ENCODE measurements around the gene HDAC4. TPM values are rescaled to one million over a fixed set of nuclear protein-coding genes. Genes with fewer than 3 reads are reported as not detected.

Gene HDAC4
- total and polyA plus RNA-seq, 10 of the 15 experiments (the other 5 are each of a cell fraction or from before 2014, with no cell fraction given), result 0.22 to 15.7 (median 4.8) TPM

- no peak overlapping the region for H3K9ac ChIP-seq (ENCODE audit: control insufficient read depth, insufficient read depth, low read length)
- ATAC-seq, result no peak
- CTCF ChIA-PET, result no interaction called here
- no peaks in the 10 kb centered on the region for H4K20me1 ChIP-seq (ENCODE audit: control insufficient read depth, insufficient read depth)
- FAIRE-seq, result no peak
- H3K79me2 ChIP-seq (ENCODE audit: control insufficient read depth, insufficient read depth, low read length), result no peaks in the 10 kb centered on the region
- SMC1A ChIA-PET (ENCODE audit: uncharacterized antibody, unreplicated experiment), result no interaction called here
- RAD21 ChIA-PET (ENCODE audit: unreplicated experiment), result no interaction called here
- BruUV-seq (replicated peaks), result no TSS peak
- H3K4me3 ChIP-seq, result no peak overlapping the region
- no peaks in the 10 kb centered on the region for H3K9me3 ChIP-seq (replicated peaks; ENCODE audit: control insufficient read depth, insufficient read depth, low read length)
- H3K36me3 ChIP-seq (ENCODE audit: control insufficient read depth in 2 of 2, insufficient read depth in 2 of 2, low read length in 1 of 2), result no peaks in the 10 kb centered on the region; a peak in 1 of 4 replicates
- no peak overlapping the region for H3K4me2 ChIP-seq (ENCODE audit: control insufficient read depth, insufficient read depth)
- H3K4me1 ChIP-seq (ENCODE audit: control insufficient read depth, insufficient read depth, low read length), result no peaks in the 10 kb centered on the region
- H2AFZ ChIP-seq (ENCODE audit: control insufficient read depth, low read depth, low read length), result no peak overlapping the region
- no peaks in the 10 kb centered on the region for H3K27me3 ChIP-seq (replicated peaks in 1 of 2; ENCODE audit: control insufficient read depth in 2 of 2, insufficient read depth in 2 of 2, low read length in 1 of 2)
- DNase-seq (ENCODE audit: low read depth, low spot score), result no peak
- WGBS (ENCODE audit: insufficient coverage, insufficient replicate concordance, low lambda C conversion rate, missing lambda C conversion rate), result 86% methylated on average over 9 of the region's 9 CpGs
- intact Hi-C loops (cut with micrococcal nuclease; ENCODE audit: unreplicated experiment), result no loop called here
- no peak overlapping the region for H3K27ac ChIP-seq (ENCODE audit: control insufficient read depth, insufficient read depth)
- in situ Hi-C loops (cut with MboI), result no loop called here
- POLR2A ChIA-PET, result no interaction called here
- TF ChIP-seq TARDBP (IDR thresholded peaks at IDR 0.05; ENCODE audit: borderline replicate concordance), result no peak
- no peak for TF ChIP-seq SPI1 (IDR thresholded peaks at IDR 0.05; ENCODE audit: borderline replicate concordance, insufficient read depth, low read depth, low read length)
- TF ChIP-seq CBX5 (IDR thresholded peaks at IDR 0.05; ENCODE audit: low read depth), result no peak
- no peak for TF ChIP-seq CHD4 (IDR thresholded peaks at IDR 0.05)
- TF ChIP-seq ZNF274 (IDR thresholded peaks at IDR 0.05; ENCODE audit: insufficient read depth, insufficient read length), result no peak
- TF ChIP-seq IKZF1 (conservative IDR thresholded peaks at IDR 0.05), result no peak
- no peak for TF ChIP-seq ZNF207 (IDR thresholded peaks at IDR 0.05; ENCODE audit: borderline replicate concordance)
- TF ChIP-seq MTA3 (IDR thresholded peaks at IDR 0.05; ENCODE audit: borderline replicate concordance, low read length), result no peak
- no peak for TF ChIP-seq ATF2 (IDR thresholded peaks at IDR 0.05; ENCODE audit: low read length)
- no peak for TF ChIP-seq ATF7 (IDR thresholded peaks at IDR 0.05; ENCODE audit: low read depth)
- no peak for TF ChIP-seq CTCF (IDR thresholded peaks at IDR 0.05 in 2 of 3, conservative IDR thresholded peaks at IDR 0.05 in 1 of 3; ENCODE audit: control insufficient read depth in 2 of 3, extremely low read depth in 1 of 3, insufficient read depth in 1 of 3, low read depth in 3 of 3, low read length in 3 of 3)
- no peak for TF ChIP-seq E4F1 (IDR thresholded peaks at IDR 0.05; ENCODE audit: borderline replicate concordance, partially characterized antibody)
- TF ChIP-seq KDM1A (IDR thresholded peaks at IDR 0.05; ENCODE audit: borderline replicate concordance), result no peak
- TF ChIP-seq HDAC2 (IDR thresholded peaks at IDR 0.05), result no peak
- no peak for TF ChIP-seq ZBTB40 (IDR thresholded peaks at IDR 0.05; ENCODE audit: borderline replicate concordance)
- no peak for TF ChIP-seq WRNIP1 (IDR thresholded peaks at IDR 0.05; ENCODE audit: borderline replicate concordance, low read depth, low read length)
These were observed 273.3 kb downstream of the HDAC4 start for GRCh38 chr2:239127513-239127912.

Data from GM12878 (cell line).